Stimulated activated CD4-positive, alpha-beta T cell treated with anti-CD3 and anti-CD28 coated beads, Interleukin-2, amount 100 ng/mL, for 4 hours (primary cell): Measurements from ENCODE around the gene TTR.

ENCODE experiments used
- DNase-seq: peaks from one replicate; pipeline ENCODE4 v3.0.0-alpha.2; 2020; ENCODE audit warnings: low read depth

The TTR gene

DNA sequence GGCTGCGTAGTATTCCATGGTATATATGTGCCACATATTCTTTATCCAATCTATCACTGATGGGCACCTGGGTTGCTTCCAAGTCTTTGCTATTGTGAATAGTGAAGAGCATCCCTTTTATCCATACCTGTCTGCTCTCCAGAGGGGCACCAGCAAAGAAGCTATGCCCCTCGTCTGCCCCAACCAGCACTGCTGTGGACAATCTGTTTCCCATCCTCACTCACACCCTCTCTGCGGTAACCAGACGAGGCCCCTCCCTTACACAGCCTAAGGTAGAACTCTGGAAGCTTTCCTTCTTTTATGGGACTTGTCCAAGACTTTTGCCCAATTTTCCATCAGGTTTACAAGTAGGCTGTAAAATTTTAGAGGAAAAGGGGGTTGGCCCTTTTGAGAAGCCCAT lies 24.9 kb downstream of the TTR start:
- DNase-seq: no peak

DNA sequence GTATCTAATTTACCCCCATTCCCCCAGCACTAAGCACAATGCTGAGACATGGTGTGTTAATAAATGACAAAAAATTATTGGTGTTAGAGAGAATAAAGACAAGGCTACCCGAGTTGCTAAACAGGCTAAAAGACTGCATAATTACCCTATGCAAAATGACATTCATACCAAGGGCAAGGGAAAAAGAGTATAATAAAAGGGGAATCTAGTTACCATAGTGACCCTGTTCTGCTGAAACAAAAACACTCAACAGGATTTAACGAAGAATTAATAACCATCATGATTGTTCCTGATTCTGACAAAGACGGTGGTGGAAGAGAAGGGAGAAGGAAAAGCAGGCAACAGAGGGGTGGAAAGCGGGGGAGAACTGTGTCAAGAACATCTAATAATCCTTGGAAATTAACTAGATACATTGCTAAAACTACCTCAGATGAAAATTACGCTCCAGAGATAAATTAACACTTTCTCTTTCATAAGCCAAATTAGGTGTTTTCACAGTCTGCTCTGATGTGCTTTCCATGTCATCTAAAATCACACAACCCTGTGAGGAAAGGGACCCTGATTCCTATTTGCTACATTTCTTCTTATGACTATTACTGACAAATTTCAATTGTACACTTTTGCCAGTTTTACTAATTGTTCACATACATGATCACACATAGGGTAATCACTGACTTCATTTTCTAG lies 25.5 kb downstream of the TTR start:
- DNase-seq: no peak

DNA sequence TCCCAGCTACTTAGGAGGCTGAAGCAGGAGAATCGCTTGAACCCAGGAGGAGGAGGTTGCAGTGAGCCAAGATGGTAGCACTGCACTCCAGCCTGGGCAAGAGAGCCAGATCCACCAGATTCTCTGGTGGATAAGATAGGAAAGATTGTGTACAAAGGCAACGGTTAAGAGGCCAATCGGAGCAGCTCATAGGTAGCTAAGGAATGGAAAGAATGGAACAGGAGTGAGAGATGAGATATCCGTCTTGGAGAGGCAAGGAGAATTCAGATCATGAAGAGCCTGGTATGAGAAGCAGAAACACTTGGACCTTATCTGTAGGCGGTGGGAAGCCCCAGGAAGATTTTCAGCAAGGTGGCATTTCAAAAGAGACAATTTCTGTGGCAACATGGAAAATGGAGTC lies 27.1 kb downstream of the TTR start:
- no peak for DNase-seq

DNA sequence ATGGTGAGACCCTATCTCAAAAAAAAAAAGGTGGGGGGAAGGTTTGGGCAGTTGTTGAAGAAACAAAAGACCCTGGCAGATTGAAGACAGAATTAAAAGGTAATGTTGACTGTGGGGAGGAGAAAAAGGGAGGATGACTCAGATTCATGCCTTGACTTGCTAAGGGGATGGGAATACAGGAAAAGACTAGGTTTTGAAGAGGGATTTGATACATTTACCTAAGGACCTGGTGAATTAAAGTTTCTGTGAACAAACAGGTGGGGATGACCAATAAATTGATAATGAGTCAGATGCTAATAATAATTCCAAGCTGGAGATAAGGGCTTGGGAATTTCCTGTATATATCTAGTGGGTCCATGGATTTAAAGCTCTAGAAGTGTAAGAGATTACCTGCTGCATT lies 27.6 kb downstream of the TTR start:
- DNase-seq: no peak

DNA sequence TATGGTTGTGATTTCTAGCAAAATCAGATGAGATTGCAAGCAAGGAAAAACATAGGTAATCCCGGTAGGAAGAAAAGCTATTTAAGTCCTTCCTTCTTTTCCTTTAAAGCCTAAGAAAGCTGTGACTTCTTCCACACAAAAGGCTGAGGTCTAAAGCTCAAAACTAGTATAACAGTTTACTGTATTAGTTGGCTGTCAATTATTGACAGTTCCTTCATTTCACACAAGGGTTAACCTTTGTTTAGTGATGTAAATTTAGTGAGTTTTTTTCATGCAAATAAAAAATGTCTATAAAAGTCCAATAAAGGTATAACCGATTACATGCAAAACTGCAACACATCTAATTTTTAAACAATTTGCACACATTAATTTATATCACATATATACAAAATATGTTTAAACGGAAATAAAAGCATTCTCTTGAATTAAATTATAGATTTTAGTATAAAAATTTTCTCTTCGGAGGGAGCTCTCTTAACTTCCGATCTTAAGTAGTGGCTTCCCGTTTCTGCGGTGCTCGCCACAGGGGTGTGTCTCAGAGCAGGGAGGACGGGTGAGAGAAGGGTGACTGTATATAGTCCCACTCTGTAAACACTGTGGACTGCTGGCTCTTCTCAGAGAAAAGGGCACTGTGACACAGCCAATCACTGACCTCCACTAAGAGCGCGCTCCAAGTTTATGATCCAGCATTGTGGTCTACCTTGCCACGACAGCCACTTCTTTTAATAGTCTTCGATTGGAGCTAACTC lies 33.4 kb downstream of the TTR start:
- no peak for DNase-seq

DNA sequence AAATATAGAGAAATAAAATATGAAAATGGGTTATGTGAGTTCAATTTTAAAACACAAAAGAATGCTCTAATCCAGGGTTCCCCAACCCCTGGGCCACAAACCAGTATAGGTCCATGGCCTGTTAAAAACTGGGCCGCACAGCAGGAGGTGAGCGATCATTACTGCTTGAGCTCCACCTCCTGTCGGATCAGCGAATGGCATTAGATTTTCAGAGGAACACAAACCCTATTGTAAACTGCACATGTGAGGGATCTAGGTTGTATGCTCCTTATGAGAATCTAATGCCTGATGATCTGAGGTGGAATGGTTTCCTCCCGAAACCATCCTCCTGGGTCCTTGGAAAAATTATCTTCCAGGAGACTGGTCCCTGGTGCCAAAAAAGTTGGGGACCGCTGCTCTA lies 34.7 kb downstream of the TTR start:
- no peak for DNase-seq

DNA sequence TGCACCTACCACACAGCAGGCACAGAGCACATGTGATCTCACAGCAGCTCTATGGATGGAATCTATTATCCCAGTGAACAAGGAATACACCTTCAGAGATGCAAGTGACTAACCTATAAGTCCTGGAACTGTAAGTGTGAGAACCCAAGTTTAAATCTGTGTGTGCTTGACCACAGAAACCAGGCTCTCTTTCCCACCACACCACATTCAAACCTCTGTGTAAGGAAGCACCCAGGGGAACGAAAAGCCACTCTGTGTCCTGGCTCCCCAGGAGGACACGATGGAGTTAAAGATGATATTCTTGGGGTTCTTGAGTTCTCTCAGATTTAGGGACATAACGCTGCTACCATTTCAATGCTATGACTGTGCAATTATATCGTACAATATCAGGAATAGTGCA lies 38.9 kb downstream of the TTR start:
- no peak for DNase-seq

DNA sequence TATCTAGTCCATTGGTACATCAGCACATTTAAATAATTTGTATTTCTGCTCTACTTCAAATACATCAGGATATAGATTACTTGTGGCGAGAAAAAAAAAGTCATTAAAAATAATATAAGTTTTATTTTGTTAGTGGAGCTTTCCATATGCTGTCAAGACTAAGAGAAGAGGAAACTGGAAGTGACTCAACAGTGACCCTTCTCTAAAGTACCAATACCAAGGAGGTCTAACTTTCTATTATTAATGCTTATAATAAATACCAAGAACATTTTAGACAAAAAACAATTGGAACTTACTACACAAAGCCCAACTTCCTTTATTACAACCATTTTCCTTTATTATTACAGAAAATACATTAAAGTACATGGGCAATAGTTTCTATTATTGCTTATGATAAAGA lies 39.8 kb downstream of the TTR start:
- DNase-seq: no peak

DNA sequence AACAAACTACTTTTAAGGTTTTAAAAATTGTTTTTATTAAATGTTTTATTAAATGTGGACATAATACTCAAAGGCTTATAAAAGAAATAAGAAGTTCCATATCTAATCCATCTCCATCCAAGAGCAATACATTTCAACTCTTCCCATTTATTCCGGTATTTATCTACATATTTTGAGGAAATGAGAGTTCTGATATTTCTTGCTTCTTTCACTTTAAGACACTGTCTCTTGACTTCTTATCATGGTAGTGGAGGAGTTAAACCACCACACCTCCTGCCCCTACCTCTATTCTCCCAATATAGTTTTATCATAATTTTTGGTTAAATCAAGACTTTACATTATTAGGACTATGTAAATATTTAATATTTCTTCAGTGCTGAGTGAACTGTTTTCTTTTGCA lies 40.7 kb downstream of the TTR start:
- DNase-seq: no peak

DNA sequence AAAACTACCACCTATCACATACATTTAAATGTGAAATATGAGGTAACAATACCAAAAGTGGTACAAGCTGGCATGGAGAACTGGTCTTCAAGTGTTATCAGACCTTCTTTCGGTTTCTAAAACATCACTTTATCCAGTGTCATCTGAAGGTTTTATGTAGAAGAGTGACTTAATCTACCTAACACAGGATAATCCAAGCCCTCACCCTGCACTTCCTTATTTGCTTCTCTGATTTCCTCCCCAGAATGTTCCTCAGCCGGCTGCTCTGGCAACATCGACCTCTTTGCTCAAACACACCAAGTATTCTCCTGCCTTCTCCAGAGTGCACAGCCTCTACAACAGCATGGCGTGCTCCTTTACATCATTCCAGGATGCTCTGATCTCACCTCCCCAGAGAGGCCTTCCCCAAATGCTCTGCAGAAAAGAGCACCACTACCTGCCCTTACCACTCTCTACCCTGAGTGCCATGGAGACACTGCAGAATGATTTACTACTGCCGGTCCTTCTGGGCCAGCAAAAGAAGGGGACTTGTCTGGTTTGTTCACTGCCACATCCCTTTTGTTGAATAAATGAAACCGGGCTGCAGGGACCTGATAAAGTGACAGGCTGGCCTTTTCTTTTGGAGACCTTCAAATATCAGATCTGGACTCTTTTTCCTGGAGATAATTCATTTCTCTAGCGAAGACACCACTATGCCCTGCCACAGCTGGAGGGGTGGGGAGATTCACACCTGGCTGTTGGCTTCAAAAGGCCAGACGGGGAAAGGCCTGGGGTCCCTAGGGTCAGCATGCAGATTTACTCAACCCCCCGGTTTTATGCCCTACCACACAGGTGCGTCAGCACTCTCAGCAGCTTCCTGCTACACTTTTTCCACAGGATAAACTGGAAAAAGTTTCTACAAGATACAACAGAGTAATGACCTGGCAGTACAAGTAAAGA lies 42.0 kb downstream of the TTR start:
- DNase-seq: no peak

DNA sequence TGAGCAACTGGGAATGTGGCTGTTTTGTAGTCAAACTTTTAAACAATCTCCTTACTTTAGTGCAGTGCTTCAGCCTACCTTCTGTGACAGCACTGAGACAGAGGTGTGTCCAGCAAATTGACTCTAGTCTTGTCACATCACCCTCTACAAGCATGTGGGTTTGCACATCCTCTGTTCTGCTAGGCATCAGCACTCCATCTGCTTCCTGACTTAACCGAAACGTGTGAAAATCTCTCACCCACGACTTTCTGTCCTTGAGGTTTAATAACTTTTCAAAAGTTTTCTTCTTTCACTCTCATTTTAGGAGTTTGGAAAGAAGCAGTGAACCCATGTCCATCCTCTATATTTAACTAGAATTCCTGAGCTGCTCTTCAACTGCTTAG lies 42.6 kb downstream of the TTR start:
- DNase-seq: no peak

DNA sequence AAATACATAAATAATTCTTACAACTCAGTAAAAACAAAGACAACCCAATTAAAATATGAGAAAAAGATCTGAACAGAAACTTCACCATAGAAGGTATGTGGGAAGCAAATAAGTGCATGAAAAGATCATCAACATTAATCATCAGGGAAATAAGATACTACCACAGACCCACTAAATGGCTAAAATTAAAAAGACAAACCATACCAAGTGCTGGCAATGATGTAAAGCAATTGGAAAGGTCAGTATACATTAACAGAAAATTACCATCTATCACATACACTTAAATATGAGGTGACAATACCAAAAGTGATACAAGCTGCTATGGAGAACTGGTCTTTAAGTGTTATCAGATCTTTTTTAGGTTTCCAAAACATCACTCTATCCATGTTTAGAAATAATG lies 44.7 kb downstream of the TTR start:
- no peak for DNase-seq

DNA sequence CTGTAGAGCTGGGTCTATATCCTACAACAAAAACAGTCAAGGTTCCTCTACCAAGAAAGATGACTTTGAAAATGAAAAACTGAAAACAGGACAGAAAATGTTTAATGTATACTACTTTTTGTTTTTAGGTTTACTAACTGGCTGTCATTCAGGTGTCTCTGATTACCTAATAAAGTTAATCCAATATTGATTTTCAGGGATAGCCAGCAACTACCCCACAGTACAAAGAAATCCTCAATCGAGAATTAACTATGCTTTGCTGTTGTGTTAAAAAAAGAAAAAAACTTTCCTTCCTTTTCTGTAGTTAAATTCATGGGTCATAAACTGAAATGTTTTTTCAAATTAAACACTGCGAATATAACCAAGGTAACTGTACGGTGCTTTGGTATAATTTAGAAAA lies 45.8 kb downstream of the TTR start:
- no peak for DNase-seq

DNA sequence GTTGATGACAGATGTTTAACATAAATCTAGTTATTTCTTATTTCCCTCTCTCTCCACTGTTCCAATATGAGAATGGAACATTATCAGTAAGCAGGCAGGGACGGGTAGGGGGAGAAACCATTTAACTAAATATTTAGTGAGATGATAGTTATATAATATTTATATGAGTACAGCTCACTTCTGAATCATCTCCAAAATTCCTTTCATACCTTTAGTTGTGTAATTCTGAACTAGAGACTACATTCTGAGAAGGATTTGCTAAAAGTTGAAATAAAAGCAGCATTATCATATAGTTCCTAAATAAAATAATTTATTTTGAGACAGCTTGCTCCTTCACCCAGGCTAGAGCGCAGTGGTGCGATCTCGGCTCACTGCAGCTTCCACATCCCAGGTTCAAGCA lies 51.3 kb downstream of the TTR start:
- no peak for DNase-seq

DNA sequence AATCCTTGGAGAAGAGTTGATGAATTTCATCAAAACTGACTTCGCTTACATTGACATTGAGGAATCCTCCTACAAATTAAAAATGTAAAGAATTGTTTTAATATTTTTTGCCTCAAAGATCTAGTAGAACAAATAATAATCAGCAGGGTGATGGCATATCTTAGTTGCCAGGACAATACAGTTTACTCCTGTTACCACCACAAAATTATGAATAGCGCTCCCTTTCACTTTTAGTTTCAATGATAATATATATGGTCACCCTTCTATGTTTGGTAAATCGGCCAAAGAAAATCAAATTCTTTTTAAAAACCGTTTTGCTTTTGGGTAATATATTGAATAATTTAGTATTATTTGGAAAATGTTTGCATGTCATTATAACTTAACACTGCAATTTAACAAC lies 53.7 kb downstream of the TTR start:
- no peak for DNase-seq

DNA sequence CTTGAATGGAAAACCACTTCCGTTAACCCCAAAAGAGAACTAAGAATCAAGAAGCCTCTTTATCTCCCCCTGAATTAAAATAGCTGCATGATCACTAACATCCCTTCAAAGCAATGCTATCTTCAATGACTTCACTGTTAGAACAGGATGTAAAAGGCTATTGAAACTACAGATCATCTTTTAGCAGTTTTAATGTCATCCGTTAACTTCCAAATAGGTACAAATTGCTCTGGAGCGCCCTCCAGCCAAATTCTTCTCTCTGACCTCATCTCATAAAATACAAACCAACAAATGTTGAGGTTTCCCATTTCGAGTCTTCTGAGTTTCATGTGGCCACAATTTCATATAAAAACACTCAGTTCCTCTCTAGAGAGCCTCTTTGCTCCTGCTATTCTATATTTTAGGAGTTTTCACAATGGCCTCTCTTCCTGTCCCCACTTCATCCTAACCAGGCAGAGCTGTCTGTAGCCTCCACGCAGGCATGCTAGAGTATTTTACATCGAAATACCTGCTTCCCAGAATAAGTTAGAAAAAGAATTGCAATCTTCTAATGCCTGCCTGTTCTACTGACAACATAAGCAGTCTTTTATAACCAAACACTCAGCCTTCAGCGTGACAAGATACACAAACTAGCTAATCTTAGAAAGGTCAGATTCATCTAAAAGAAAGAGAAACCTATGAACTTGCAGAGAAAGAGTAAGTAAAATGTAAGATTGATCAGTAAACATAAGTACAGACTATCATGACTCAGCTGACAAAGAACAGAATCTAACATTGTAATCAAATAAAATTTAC lies 54.9 kb downstream of the TTR start:
- DNase-seq: no peak

DNA sequence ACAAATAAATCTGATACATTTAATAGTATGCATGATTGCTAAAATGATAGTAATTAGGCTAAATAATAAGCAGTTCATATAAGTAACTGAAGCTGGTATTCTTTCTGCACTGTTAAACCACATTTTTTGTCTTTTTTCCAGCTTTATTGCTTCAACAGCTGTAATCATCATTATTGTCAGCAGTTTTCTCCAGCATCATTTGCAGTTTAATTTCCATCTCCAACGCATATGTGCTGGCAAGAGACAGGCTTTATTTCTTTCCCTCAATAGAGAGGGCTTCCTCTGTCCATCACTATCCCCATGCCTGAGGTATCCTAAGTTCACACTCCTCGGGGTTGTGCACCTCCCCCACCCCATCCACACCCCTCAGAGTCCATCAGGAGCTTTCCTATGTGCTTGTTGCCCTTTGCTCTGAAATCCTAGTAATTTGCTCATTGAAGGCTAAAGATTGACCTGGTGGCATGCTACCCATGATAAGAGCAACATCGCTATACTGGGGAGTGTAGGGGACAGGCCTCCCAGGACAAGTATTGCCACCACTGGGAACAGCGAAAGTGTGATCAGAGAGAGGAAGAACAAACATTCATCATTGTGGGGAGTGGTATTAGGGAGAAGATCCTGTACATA lies 55.6 kb downstream of the TTR start:
- no peak for DNase-seq
